H9 (cell line): ENCODE measurements around the gene FBXL12. TPM values are rescaled to one million over a fixed set of nuclear protein-coding genes. Genes with fewer than 3 reads are reported as not detected.

Experiments
- DNase-seq: peaks from one replicate; pipeline ENCODE4 v3.0.0-alpha.2; 2017
- H2AFZ ChIP-seq: one replicate; pipeline ENCODE4 v1.6.1; 2013; ENCODE audit warnings: mild to moderate bottlenecking, low read length, control low read depth, moderate library complexity
- H2AK5ac ChIP-seq: 2 replicates; pipeline ENCODE4 v1.6.1; 2013; ENCODE audit warnings: low read length, control low read depth, mixed read lengths; ENCODE audit not compliant: insufficient read length
- H2BK120ac ChIP-seq: one replicate; pipeline ENCODE4 v1.6.1; 2013; ENCODE audit warnings: low read depth, mild to moderate bottlenecking, low read length, control low read depth, inconsistent platforms; ENCODE audit not compliant: poor library complexity, severe bottlenecking
- H2BK12ac ChIP-seq: 2 replicates; pipeline ENCODE4 v1.6.1; 2013; ENCODE audit warnings: low read length, control low read depth, mixed read lengths, low read depth; ENCODE audit not compliant: insufficient read length
- H2BK15ac ChIP-seq: 2 replicates; pipeline ENCODE4 v1.6.1; 2013; ENCODE audit warnings: low read depth, low read length, control low read depth
- H2BK20ac ChIP-seq: one replicate; pipeline ENCODE4 v1.6.1; 2013; ENCODE audit warnings: low read depth, mild to moderate bottlenecking, low read length, control low read depth, inconsistent platforms; ENCODE audit not compliant: poor library complexity, severe bottlenecking
- H2BK5ac ChIP-seq: 2 replicates; pipeline ENCODE4 v1.6.1; 2013; ENCODE audit warnings: low read length, control low read depth, mixed read lengths; ENCODE audit not compliant: insufficient read length
- H3K14ac ChIP-seq: 2 replicates; pipeline ENCODE4 v1.6.1; 2013; ENCODE audit warnings: low read length, control low read depth; ENCODE audit not compliant: insufficient read depth
- H3K18ac ChIP-seq: 2 replicates; pipeline ENCODE4 v1.6.1; 2013; ENCODE audit warnings: low read depth, mild to moderate bottlenecking, mixed read lengths, low read length, control low read depth; ENCODE audit not compliant: insufficient read length
- H3K23ac ChIP-seq: 2 replicates; pipeline ENCODE4 v1.6.1; 2013; ENCODE audit warnings: low read length, control low read depth, mixed read lengths, low read depth; ENCODE audit not compliant: insufficient read length
- H3K23me2 ChIP-seq: 2 replicates; pipeline ENCODE4 v1.6.1; 2013; ENCODE audit warnings: low read depth, mild to moderate bottlenecking, mixed read lengths, low read length, control low read depth; ENCODE audit not compliant: insufficient read length, poor library complexity, severe bottlenecking
- H3K27ac ChIP-seq: 2 replicates; pipeline ENCODE4 v1.5.1; 2013; ENCODE audit warnings: low read length, control low read depth, mixed read lengths, low read depth; ENCODE audit not compliant: insufficient read length
- H3K27me3 ChIP-seq: 2 replicates; pipeline ENCODE4 v1.6.1; 2013; ENCODE audit warnings: low read length, control low read depth, inconsistent platforms; ENCODE audit not compliant: insufficient read depth
- H3K4ac ChIP-seq: 2 replicates; pipeline ENCODE4 v1.6.1; 2013; ENCODE audit warnings: low read depth, mild to moderate bottlenecking, control low read depth, inconsistent platforms, low read length, moderate library complexity
- H3K4me1 ChIP-seq: 2 replicates; pipeline ENCODE4 v1.6.1; 2013; ENCODE audit warnings: low read length, control low read depth, inconsistent platforms; ENCODE audit not compliant: insufficient read depth
- H3K4me2 ChIP-seq: 2 replicates; pipeline ENCODE4 v1.6.1; 2013; ENCODE audit warnings: low read length, control low read depth, mixed read lengths; ENCODE audit not compliant: insufficient read length, insufficient read depth
- H3K56ac ChIP-seq: 2 replicates; pipeline ENCODE4 v1.6.1; 2013; ENCODE audit warnings: low read depth, mild to moderate bottlenecking, mixed read lengths, low read length, control low read depth; ENCODE audit not compliant: insufficient read length
- H3K79me1 ChIP-seq: 2 replicates; pipeline ENCODE4 v1.6.1; 2013; ENCODE audit warnings: low read depth, mild to moderate bottlenecking, moderate library complexity, low read length, control low read depth, inconsistent platforms; ENCODE audit not compliant: insufficient read depth, poor library complexity, severe bottlenecking
- H3K79me2 ChIP-seq: 2 replicates; pipeline ENCODE4 v1.6.1; 2013; ENCODE audit warnings: low read length, control low read depth, inconsistent platforms; ENCODE audit not compliant: insufficient read depth
- H3K9ac ChIP-seq: 2 replicates; pipeline ENCODE4 v1.6.1; 2013; ENCODE audit warnings: low read length, control low read depth, mixed read lengths; ENCODE audit not compliant: insufficient read length; ENCODE audit errors: extremely low read depth
- H3K9me3 ChIP-seq: one replicate; pipeline ENCODE4 v1.6.1; 2013; ENCODE audit warnings: low read depth, low read length, inconsistent platforms; ENCODE audit not compliant: control insufficient read depth
- H3T11ph ChIP-seq: one replicate; pipeline ENCODE4 v1.6.1; 2013; ENCODE audit warnings: mild to moderate bottlenecking, low read length, control low read depth, inconsistent platforms
- H4K20me1 ChIP-seq: one replicate; pipeline ENCODE4 v1.6.1; 2013; ENCODE audit not compliant: control insufficient read depth, insufficient read length, insufficient read depth
- H4K5ac ChIP-seq: 2 replicates; pipeline ENCODE4 v1.6.1; 2013; ENCODE audit warnings: low read depth, mild to moderate bottlenecking, mixed read lengths, low read length, control low read depth; ENCODE audit not compliant: insufficient read length
- H4K8ac ChIP-seq: replicated peaks from 2 replicates; pipeline ENCODE4 v1.6.1; 2013; ENCODE audit warnings: low read length, control low read depth, mixed read lengths, low read depth; ENCODE audit not compliant: insufficient read length
- H4K91ac ChIP-seq: 2 replicates; pipeline ENCODE4 v1.6.1; 2013; ENCODE audit warnings: low read depth, mild to moderate bottlenecking, moderate library complexity, mixed read lengths, low read length, control low read depth; ENCODE audit not compliant: insufficient read length
- H3K27ac Mint-ChIP-seq, 3 experiments: 2 replicates in 2 of 3; 3 replicates in 1 of 3; pipeline ENCODE4 v1.8.0; 2020 to 2021; ENCODE audit warnings: mixed read lengths in 3 of 3, mild to moderate bottlenecking in 1 of 3, moderate library complexity in 1 of 3
- H3K27me3 Mint-ChIP-seq: 2 replicates; pipeline ENCODE4 v1.8.0; 2021; ENCODE audit warnings: low read depth, mild to moderate bottlenecking, moderate library complexity, mixed read lengths
- H3K36me3 Mint-ChIP-seq, 3 experiments: 2 replicates in 2 of 3; 3 replicates in 1 of 3; pipeline ENCODE4 v1.8.0; 2020 to 2021; ENCODE audit warnings: low read depth in 3 of 3, mixed read lengths in 3 of 3; ENCODE audit not compliant: insufficient read depth in 1 of 3
- H3K4me1 Mint-ChIP-seq, 2 experiments: 2 replicates each; pipeline ENCODE4 v1.8.0; 2020; ENCODE audit warnings: mixed read lengths in 2 of 2
- H3K4me3 Mint-ChIP-seq, 2 experiments: 2 replicates in 1 of 2; 3 replicates in 1 of 2; pipeline ENCODE4 v1.8.0; 2020 to 2021; ENCODE audit warnings: mild to moderate bottlenecking in 2 of 2, mixed read lengths in 2 of 2, moderate library complexity in 1 of 2
- H3K9me3 Mint-ChIP-seq, 2 experiments: 2 replicates in 1 of 2; 3 replicates in 1 of 2; pipeline ENCODE4 v1.8.0; 2020; ENCODE audit warnings: mild to moderate bottlenecking in 2 of 2, mixed read lengths in 2 of 2, moderate library complexity in 1 of 2
- CTCF ChIP-seq: fragments of 200-600 bp; sonication (generic); conservative IDR thresholded peaks from 3 replicates; pipeline ENCODE4 v1.8.0; 2021; ENCODE audit warnings: antibody characterized with exemption, mild to moderate bottlenecking
- WGBS: extraction: QIAGEN DNeasy Blood & Tissue Kit; methylation state at CpG from one replicate; pipeline ENCODE4 v1.1.7; 2013; ENCODE audit warnings: missing lambda C conversion rate, low lambda C conversion rate, mixed read lengths; ENCODE audit not compliant: insufficient read length; ENCODE audit errors: extremely low coverage; 5-methylcytosine and 5-hydroxymethylcytosine counted together
- total RNA-seq: library from RNA; stranded (reverse); gene quantifications from 2 replicates; pipeline ENCODE4 v1.2.1, GENCODE V29; 2021

Gene FBXL12
- total RNA-seq, 1 experiment from 2014 or later, result 31.8 TPM

GRCh38 chr19:9848060-9848459 is 29.2 kb upstream of the FBXL12 start:
- H3K23ac ChIP-seq, result no peak overlapping the region

More at GRCh38 chr19:9848060-9848459, 29.2 kb upstream of the FBXL12 start:
- Histone ChIP-seq H3K4ac (no peak overlapping the region), H4K8ac (no peak overlapping the region), H2BK5ac (no peak overlapping the region), H2AFZ (no peak overlapping the region), H3K23me2 (no peaks in the 10 kb centered on the region), H2BK12ac (no peak overlapping the region), H3K18ac (no peak overlapping the region), H2BK20ac (no peak overlapping the region), H2BK15ac (no peak overlapping the region; the same call in 1 of the 2 replicates), H3K4me1 (no peaks in the 10 kb centered on the region; the same call in 1 of the 2 replicates), H3K14ac (no peak overlapping the region), H3K4me2 (no peak overlapping the region), H2AK5ac (no peak overlapping the region), H3K79me1 (no peaks in the 10 kb centered on the region), H3K56ac (no peak overlapping the region), H3K9ac (no peak overlapping the region), H3K79me2 (no peaks in the 10 kb centered on the region), H4K91ac (no peak overlapping the region), H3K27me3 (no peaks in the 10 kb centered on the region), H3K27ac (no peak overlapping the region), H4K20me1 (peaks cover 2% of the 10 kb centered on the region), H3T11ph (no peak overlapping the region), H4K5ac (no peak overlapping the region), H2BK120ac (no peak overlapping the region), H3K9me3 (no peaks in the 10 kb centered on the region)
- no CpG with 5 or more reads among the region's 4 CpGs for WGBS
- Mint-ChIP-seq H3K27me3 (no peaks in the 10 kb centered on the region), H3K4me3 (no peak overlapping the region), H3K27ac (0 out of 7 replicates have a peak overlapping the region, but pooled peaks of 1 of the 3 experiments have one; percentile 64), H3K4me1 (peaks cover 8 to 36% of the 10 kb centered on the region in 2 experiments), H3K9me3 (no peaks in the 10 kb centered on the region), H3K36me3 (peaks cover 9 to 32% (median 32%) of the 10 kb centered on the region in 3 experiments; a peak in 6 of 7 replicates)
- TF ChIP-seq CTCF, result peak; percentile 82
- peak; percentile 65 for DNase-seq
